Hepatocyte (in vitro differentiated cells): ENCODE results near the gene TBC1D9. TPM values are rescaled to one million over a fixed set of nuclear protein-coding genes. Genes with fewer than 3 reads are reported as not detected.

Source experiments
- DNase-seq: peaks from one replicate; pipeline ENCODE4 v3.0.0-alpha.2; 2016; ENCODE audit warnings: low spot score
- H2AFZ ChIP-seq: fragments of 200-600 bp; sonication (generic); 2 replicates; pipeline ENCODE4 v1.6.0; 2016; ENCODE audit warnings: antibody characterized with exemption, mild to moderate bottlenecking
- H3K27ac ChIP-seq: fragments of 200-600 bp; sonication (generic); 2 replicates; pipeline ENCODE4 v1.5.1; 2016; ENCODE audit warnings: mild to moderate bottlenecking
- H3K27me3 ChIP-seq: fragments of 200-600 bp; sonication (generic); 2 replicates; pipeline ENCODE4 v1.6.1; 2016
- H3K36me3 ChIP-seq: fragments of 200-600 bp; sonication (generic); replicated peaks from 2 replicates; pipeline ENCODE4 v1.5.1; 2016; ENCODE audit warnings: low read depth; ENCODE audit not compliant: insufficient read depth
- H3K4me1 ChIP-seq: fragments of 200-600 bp; sonication (generic); 2 replicates; pipeline ENCODE4 v1.5.1; 2016; ENCODE audit warnings: mild to moderate bottlenecking, moderate library complexity; ENCODE audit not compliant: insufficient read depth
- H3K4me2 ChIP-seq: fragments of 200-600 bp; sonication (generic); 2 replicates; pipeline ENCODE4 v1.6.0; 2016
- H3K4me3 ChIP-seq: fragments of 200-600 bp; sonication (generic); 2 replicates; pipeline ENCODE4 v1.5.1; 2016; ENCODE audit warnings: mild to moderate bottlenecking
- H3K79me2 ChIP-seq: fragments of 200-600 bp; sonication (generic); 2 replicates; pipeline ENCODE4 v1.6.0; 2017; ENCODE audit warnings: mild to moderate bottlenecking
- H3K9me2 ChIP-seq: fragments of 200-600 bp; sonication (generic); replicated peaks from 2 replicates; pipeline ENCODE4 v1.6.0; 2017; ENCODE audit warnings: mild to moderate bottlenecking; ENCODE audit not compliant: insufficient read depth
- H3K9me3 ChIP-seq: fragments of 200-600 bp; sonication (generic); 2 replicates; pipeline ENCODE4 v1.5.1; 2016; ENCODE audit warnings: low read depth, mild to moderate bottlenecking
- H4K20me1 ChIP-seq: fragments of 200-600 bp; sonication (generic); 2 replicates; pipeline ENCODE4 v1.6.0; 2016; ENCODE audit warnings: mild to moderate bottlenecking; ENCODE audit not compliant: insufficient read depth, poor library complexity, severe bottlenecking
- EZH2 ChIP-seq: fragments of 200-600 bp; sonication (generic); IDR thresholded peaks from 2 replicates; pipeline ENCODE4 v1.6.1; 2016; ENCODE audit warnings: antibody characterized with exemption, mild to moderate bottlenecking, borderline replicate concordance
- EZH2phosphoT487 ChIP-seq: fragments of 200-600 bp; sonication (generic); IDR thresholded peaks from one replicate; pipeline ENCODE4 v1.6.1; 2018; ENCODE audit warnings: antibody characterized with exemption, mild to moderate bottlenecking, low read depth, moderate library complexity; ENCODE audit not compliant: unreplicated experiment, severe bottlenecking
- WGBS: methylation state at CpG from one replicate; pipeline ENCODE4 v1.1.6; 2016; ENCODE audit warnings: low lambda C conversion rate; ENCODE audit errors: missing lambda C conversion rate; 5-methylcytosine and 5-hydroxymethylcytosine counted together
- polyA plus RNA-seq: library from polyadenylated mRNA; unstranded; fragments of >200 nt; fragmentation: Nextera tagmentation; extraction: Ambion mirVana; gene quantifications from 2 replicates; pipeline ENCODE4 v1.2.1, GENCODE V29; 2016
- total RNA-seq: library from RNA; depleted of rRNA; stranded (reverse); fragments of >200 nt; gene quantifications from 2 replicates; pipeline ENCODE4 v1.2.3, GENCODE V29; 2014
- TF ChIP-seq, protein P1 (sequence below): fragments of 200-600 bp; sonication (generic); IDR thresholded peaks from 2 replicates; pipeline ENCODE4 v1.5.1; 2016; ENCODE audit warnings: antibody characterized with exemption, mild to moderate bottlenecking; ENCODE audit not compliant: poor library complexity

The TBC1D9 gene
- total and polyA plus RNA-seq, 2 experiments from 2014 or later, result 10.5 to 35.6 TPM

DNA sequence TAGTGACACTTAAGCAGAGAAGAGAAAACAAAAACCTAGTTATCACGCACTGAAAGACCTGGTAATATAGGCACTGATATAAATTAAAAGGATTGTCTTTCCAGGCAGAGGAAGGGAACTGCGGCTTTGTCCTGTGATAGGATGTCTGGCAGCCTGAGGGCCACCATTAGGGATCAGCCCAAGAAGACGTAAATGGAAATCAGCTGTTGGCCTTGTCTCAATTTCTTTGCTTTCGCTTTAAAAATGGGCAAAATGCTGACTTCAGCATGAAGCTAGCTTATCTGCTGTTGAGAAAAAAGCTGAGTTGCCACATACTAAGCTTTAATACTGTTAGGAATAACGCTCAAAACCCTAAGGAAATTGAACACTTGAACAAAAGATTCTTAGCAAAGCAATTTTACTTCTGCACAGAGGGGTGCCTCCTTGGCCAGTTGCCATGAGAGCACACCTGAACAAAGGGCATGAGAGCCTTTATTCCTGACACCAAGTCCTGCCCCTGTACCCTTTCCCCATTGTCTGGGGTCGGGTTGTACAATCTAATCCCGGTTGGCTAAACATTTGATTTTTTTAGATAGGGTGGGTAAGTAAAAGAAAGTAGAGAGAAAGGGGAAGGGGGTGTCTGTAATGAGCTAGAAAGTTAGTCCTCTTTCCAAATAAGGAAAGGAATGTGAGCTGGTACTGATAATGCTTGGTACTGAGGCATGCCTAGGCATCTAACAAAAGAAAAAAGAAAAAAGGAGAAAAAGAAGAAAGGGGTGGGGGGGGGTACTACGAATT lies 102.3 kb downstream of the TBC1D9 start:
- no peak overlapping the region for H3K4me3 ChIP-seq
- H2AFZ ChIP-seq, result peak overlapping the region; percentile 39
- peak overlapping the region; percentile 96 for H3K27ac ChIP-seq
- H3K9me2 ChIP-seq, result no peaks in the 10 kb centered on the region
- peak overlapping the region; percentile 72 for H3K4me2 ChIP-seq
- 21% methylated on average over 7 of the region's 8 CpGs for WGBS
- TF ChIP-seq EZH2 (no peak), EZH2phosphoT487 (no peak)
- TF ChIP-seq, protein P1, sequence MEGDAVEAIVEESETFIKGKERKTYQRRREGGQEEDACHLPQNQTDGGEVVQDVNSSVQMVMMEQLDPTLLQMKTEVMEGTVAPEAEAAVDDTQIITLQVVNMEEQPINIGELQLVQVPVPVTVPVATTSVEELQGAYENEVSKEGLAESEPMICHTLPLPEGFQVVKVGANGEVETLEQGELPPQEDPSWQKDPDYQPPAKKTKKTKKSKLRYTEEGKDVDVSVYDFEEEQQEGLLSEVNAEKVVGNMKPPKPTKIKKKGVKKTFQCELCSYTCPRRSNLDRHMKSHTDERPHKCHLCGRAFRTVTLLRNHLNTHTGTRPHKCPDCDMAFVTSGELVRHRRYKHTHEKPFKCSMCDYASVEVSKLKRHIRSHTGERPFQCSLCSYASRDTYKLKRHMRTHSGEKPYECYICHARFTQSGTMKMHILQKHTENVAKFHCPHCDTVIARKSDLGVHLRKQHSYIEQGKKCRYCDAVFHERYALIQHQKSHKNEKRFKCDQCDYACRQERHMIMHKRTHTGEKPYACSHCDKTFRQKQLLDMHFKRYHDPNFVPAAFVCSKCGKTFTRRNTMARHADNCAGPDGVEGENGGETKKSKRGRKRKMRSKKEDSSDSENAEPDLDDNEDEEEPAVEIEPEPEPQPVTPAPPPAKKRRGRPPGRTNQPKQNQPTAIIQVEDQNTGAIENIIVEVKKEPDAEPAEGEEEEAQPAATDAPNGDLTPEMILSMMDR, result no peak
- no peaks in the 10 kb centered on the region for H3K36me3 ChIP-seq
- peaks cover 18% of the 10 kb centered on the region for H3K4me1 ChIP-seq
- no peaks in the 10 kb centered on the region for H3K9me3 ChIP-seq
- H3K27me3 ChIP-seq, result no peaks in the 10 kb centered on the region
- DNase-seq, result peak; percentile 70
- H3K79me2 ChIP-seq, result no peaks in the 10 kb centered on the region
- H4K20me1 ChIP-seq, result no peaks in the 10 kb centered on the region

DNA sequence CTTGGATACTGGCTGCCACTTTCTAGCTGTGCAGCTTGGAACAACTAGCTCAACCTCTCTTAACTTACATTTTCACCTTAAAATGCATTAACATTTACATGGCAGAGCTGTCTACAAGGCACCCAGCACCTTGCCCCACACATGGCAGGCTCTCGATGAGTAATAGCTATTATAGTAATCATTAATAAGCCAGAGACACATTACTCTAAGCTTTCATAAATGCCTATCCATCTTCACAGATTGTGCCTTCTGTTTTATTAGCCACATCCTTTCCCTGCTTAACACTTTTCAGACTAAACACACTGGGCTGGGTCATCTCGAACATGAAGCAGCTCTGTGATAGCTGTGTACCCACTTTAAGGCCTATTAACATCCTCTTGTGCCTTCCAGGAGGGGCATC lies 103.6 kb downstream of the TBC1D9 start:
- Histone ChIP-seq H3K4me2 (no peak overlapping the region), H3K9me3 (no peaks in the 10 kb centered on the region), H3K4me1 (peaks cover 18% of the 10 kb centered on the region), H3K4me3 (no peak overlapping the region), H3K27me3 (no peaks in the 10 kb centered on the region), H3K27ac (peak overlapping the region; percentile 96), H3K9me2 (no peaks in the 10 kb centered on the region), H4K20me1 (no peaks in the 10 kb centered on the region), H3K36me3 (no peaks in the 10 kb centered on the region), H2AFZ (no peak overlapping the region), H3K79me2 (no peaks in the 10 kb centered on the region)
- WGBS, result 79% methylated on average over 2 of the region's 2 CpGs
- TF ChIP-seq, protein P1, result no peak
- no peak for TF ChIP-seq EZH2
- no peak for TF ChIP-seq EZH2phosphoT487
- no peak for DNase-seq

DNA sequence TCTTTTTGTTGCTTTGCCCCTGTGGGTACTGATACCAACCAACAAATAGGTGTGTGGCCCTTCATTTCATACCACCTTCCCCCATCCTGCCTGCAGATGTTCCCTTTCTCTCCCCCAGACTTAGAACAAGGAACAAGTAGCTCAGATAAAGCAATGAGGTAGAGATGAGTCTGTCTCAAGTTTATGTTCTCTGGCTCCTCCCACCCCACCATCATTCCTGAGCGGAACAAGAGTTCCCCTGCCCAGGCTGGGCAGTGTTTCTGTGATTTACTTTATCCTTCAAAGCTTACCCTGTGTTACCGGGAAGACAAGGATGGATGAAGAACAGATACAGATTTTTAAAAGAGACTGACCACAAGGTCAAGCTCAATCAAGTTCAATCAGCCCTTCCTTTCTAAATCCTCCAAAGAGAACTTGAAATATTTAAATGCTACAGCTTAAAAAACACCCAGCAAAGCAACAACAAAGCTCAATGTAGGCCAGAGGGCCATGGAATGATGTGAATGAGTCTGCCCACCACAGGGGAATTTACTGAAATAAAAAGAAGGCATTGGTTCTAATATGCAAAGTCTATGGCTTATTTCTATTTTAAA lies 107.4 kb downstream of the TBC1D9 start:
- no peak for DNase-seq
- Histone ChIP-seq H3K79me2 (no peaks in the 10 kb centered on the region), H3K9me2 (no peaks in the 10 kb centered on the region), H3K36me3 (no peaks in the 10 kb centered on the region), H3K4me1 (peaks cover 13% of the 10 kb centered on the region), H4K20me1 (no peaks in the 10 kb centered on the region), H3K4me2 (no peak overlapping the region), H3K4me3 (no peak overlapping the region), H2AFZ (no peak overlapping the region), H3K9me3 (no peaks in the 10 kb centered on the region), H3K27ac (peak overlapping the region; percentile 29), H3K27me3 (no peaks in the 10 kb centered on the region)
- WGBS, result 68% methylated on average over 2 of the region's 2 CpGs
- TF ChIP-seq, protein P1, result no peak
- TF ChIP-seq EZH2phosphoT487, result no peak
- no peak for TF ChIP-seq EZH2
